UCSD-AML1 (cell line): ENCODE results near the gene YARS1.

ENCODE experiments used
- DNase-seq: peaks from one replicate; lab custom pipeline; 2025; ENCODE audit not compliant: unreplicated experiment; lab: John Stamatoyannopoulos, UW

YARS1 gene

DNA sequence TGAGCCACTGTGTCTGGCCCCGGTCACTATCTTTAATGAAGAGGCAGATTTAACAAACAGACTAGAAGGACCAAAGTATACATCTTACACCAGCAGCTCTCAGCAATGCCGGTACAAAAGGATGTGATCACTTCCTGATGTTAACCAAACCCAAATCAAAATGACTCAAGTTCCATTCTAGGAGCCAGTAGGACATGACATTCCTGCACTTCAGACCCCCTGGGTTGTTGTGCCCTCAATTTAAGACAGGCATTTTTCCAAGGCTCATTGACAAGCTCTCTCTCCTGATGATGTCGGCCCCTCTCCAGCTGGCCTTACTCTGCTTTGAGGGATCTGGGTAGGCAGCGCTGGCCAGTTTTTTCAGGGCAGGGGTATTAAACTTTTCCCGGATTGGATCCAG lies 35.1 kb downstream of the YARS1 start:
- no peak for DNase-seq

- no peak for DNase-seq
Measured at GRCh38 chr1:32780628-32781234, 36.4 kb downstream of the YARS1 start.

GRCh38 chr1:32780005-32780404 lies 37.2 kb downstream of the YARS1 start:
- DNase-seq = no peak

GRCh38 chr1:32779242-32779641 lies 37.9 kb downstream of the YARS1 start:
- no peak for DNase-seq

DNA sequence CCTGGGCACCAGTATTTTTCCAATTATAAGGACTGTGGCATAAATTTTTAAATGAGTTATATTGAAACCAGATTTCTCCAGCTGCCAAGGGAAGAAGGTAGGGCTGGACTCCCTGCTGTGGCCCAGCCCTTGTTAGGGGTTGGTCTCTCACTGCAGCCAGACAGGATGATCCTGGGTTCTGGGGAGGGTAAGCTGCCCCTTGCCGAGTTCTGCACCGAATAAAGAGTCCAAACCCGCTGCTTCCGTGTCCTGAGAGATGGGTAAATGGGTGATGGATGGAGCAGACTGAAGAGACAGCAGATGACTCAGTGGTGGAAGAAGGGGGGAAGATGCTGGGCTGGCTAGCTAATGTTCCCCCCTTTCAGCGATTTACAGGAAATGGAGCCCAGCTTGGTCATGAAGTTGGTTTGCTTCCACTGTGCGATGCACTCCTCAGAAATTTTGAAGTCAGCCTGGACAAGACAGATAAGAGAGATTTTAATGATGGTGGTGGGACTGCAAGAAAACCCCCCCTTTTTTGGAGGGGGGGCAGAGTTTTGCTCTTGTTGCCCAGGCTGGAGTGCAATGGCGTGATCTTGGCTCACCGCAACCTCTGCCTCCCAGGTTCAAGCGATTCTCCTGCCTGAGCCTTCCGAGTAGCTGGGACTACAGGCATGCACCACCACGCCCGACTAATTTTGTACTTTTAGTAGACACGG lies 41.4 kb downstream of the YARS1 start:
- no peak for DNase-seq

- no peak for DNase-seq
Measured at GRCh38 chr1:32774950-32775634, 42.1 kb downstream of the YARS1 start.

DNA sequence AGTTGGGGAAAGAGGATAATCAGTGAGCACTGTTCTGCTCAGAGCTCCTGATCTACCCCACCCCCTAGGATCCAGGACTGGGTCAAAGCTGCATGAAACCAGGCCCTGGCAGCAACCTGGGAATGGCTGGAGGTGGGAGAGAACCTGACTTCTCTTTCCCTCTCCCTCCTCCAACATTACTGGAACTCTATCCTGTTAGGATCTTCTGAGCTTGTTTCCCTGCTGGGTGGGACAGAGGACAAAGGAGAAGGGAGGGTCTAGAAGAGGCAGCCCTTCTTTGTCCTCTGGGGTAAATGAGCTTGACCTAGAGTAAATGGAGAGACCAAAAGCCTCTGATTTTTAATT lies 42.7 kb downstream of the YARS1 start:
- no peak for DNase-seq

DNA sequence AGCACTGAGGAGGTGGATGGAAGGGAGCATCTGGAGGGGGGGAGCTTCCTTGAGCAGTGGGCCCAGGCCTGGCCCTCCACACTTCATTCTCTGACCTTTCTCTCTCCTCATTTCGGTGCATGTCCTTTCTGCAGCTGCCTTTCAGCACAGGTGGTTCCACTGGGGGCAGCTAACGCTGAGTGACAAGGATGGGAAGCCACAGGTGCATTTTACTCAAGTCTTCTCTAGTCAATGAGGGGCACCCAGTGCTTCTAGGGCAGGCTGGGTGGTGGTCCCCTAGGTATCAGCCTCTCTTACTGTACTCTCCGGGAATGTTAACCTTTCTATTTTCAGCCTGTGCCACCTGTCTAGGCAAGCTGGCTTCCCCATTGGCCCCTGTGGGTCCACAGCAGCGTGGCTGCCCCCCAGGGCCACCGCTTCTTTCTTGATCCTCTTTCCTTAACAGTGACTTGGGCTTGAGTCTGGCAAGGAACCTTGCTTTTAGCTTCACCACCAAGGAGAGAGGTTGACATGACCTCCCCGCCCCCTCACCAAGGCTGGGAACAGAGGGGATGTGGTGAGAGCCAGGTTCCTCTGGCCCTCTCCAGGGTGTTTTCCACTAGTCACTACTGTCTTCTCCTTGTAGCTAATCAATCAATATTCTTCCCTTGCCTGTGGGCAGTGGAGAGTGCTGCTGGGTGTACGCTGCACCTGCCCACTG lies 43.2 kb downstream of the YARS1 start:
- DNase-seq = peak; percentile 59

DNA sequence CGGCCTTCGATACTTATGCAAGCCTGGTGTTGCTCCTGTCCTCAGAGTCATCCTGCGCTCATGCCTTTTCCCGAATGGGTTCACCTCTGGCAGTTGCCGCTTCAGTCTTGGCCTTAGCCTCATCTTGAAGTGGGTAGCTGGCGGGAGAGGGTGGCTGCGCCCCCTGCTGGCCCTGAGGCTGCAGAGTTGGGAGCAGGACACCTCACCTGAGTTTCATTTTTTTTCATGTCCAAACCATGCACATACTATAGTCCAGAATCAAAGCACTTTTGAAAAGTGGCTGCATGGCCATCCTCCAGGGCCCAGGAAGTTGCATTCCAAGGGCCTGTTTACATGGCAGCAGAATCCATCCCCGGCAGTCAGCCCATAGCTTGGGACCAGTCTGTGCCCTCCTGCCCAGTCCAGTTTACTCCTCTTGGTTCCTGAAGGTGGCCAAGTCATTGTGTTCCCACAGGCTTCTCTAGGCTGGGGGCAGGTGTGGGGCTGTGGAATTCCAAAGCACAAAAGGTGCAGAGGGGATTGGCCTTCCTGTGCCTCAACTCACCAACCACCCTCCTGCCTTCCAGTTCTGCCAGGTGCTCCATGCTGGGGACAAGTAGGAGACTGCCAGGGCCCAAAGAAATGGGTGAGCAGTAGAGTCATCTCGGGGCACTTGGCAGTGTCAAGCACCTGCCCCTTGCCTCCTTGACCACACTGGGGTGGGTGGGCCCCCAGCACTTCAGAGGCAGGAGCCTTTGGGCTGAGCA lies 44.0 kb downstream of the YARS1 start:
- DNase-seq = peak; percentile 77

DNA sequence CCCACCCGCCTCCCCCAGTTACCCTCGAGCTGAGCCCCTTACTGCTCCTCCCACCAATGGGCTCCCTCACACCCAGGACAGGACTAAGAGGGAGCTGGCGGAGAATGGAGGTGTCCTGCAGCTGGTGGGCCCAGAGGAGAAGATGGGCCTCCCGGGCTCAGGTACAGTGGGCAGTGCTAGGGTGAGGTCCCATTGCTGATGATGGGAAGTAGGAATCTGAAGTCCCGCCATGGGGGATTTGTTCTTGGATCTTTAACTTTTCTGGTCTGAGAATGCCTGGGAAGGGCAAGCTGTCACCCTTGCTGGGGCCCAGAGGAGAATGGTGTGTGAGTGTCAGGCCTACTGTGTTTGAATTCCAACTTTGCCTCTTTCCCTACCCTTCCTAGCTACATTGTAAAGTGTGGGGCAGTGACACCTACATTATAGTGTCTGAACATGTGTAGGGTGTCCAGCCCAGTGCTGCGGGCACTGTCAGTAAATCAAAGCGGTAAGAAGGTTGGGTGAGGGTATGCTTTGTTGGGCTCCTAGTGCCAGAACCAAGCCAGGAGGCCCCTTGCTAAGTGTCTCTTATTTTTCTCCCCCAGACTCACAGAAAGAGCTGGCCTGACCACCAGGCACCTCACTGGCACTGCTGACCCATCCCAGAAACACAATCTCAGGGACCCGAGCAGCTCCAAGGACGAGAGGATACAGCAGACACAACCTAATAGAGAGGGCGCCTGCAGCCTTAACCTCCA lies 44.7 kb downstream of the YARS1 start:
- DNase-seq = no peak

DNA sequence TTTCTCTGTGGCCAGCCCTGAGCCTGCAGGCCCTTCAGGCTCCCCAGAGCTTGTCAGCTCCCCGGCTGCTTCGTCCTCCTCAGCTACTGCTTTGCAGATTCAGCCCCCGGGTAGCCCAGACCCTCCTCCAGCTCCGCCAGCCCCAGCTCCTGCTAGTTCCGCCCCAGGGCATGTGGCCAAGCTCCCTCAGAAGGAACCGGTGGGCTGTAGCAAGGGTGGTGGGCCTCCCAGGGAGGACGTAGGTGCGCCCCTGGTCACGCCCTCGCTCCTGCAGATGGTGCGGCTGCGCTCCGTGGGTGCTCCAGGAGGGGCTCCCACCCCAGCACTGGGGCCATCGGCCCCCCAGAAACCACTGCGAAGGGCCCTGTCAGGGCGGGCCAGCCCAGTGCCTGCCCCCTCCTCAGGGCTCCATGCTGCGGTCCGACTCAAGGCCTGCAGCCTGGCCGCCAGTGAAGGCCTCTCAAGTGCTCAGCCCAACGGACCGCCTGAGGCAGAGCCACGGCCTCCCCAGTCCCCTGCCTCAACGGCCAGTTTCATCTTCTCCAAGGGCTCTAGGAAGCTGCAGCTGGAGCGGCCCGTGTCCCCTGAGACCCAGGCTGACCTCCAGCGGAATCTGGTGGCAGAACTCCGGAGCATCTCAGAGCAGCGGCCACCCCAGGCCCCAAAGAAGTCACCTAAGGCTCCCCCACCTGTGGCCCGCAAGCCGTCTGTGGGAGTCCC lies 45.4 kb downstream of the YARS1 start:
- no peak for DNase-seq

GRCh38 chr1:32770741-32771548 lies 46.2 kb downstream of the YARS1 start:
- no peak for DNase-seq

- DNase-seq = no peak
Measured at GRCh38 chr1:32770221-32770731, 46.9 kb downstream of the YARS1 start.

DNA sequence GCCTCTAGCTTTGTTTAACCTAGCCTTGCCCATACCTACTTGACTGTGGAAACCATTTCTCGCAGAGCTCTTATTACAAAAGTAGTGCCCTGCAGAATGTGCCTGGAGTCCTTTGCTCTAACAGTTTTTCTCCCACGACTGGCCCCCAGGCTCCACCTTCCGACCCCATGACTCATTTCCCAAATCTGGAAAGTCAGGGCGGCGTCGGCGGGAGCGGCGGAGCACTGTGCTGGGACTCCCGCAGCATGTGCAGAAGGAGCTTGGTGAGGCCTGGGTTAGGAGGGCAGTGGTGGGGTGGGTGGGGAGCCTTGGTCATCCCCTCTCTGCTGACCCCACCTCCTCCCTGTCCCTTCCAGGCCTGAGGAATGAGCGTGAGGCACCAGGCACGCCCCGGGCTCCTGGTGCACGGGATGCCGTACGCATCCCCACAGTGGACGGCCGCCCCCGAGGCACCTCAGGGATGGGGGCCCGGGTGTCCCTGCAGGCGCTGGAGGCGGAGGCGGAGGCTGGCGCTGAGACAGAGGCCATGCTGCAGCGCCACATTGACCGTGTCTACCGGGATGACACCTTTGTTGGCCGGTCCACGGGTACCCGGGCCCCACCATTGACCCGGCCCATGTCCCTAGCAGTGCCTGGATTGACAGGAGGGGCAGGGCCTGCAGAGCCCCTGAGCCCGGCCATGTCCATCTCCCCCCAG lies 47.5 kb downstream of the YARS1 start:
- DNase-seq = no peak

- no peak for DNase-seq
Measured at GRCh38 chr1:32768110-32768850, 48.9 kb downstream of the YARS1 start.

GRCh38 chr1:32767641-32768040 lies 49.5 kb downstream of the YARS1 start:
- no peak for DNase-seq

DNA sequence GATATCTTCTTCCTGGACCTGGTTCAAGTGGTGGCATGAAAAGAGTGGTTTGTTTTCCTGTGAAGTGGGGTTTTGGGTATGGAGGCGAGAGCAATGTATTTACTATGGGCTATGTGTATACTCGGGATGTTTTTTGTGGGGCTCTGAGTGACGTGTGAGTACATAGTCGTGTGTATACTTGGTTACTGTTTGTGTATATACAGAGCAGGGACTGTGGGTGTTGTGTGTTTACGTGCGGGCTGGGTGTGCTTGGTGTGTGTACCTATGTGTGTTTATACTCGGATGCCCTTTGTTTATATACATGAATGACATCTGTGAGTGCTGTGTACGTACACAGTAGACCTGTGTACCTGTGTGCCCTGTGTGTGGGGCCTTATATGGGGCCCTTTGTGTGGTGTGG lies 50.0 kb downstream of the YARS1 start:
- DNase-seq = no peak
